GM18507 (cell line): Measurements from ENCODE around the gene ELMO1.

ENCODE experiments used
- DNase-seq: peaks from one replicate; pipeline ENCODE4 v3.0.0; 2011; ENCODE audit warnings: low read depth; ENCODE audit not compliant: insufficient read length; ENCODE audit errors: extremely low spot score
- FAIRE-seq: peaks from 2 replicates; lab custom pipeline; 2011; peaks lifted over from hg19 to GRCh38; lab: Jason Lieb, UNC

The ELMO1 gene

GRCh38 chr7:36904802-36905201 is 543.9 kb downstream of the ELMO1 start:
- FAIRE-seq (no peak), DNase-seq (no peak)

GRCh38 chr7:36904101-36904500 is 544.6 kb downstream of the ELMO1 start:
- no peak for DNase-seq
- FAIRE-seq: no peak

- FAIRE-seq (no peak), DNase-seq (no peak)
These were observed 547.5 kb downstream of the ELMO1 start for GRCh38 chr7:36900988-36901710.

- DNase-seq (no peak), FAIRE-seq (no peak)
These were observed 550.5 kb downstream of the ELMO1 start for GRCh38 chr7:36898186-36898585.

GRCh38 chr7:36896956-36897590 is 551.6 kb downstream of the ELMO1 start:
- DNase-seq (no peak), FAIRE-seq (no peak)

- no peak for FAIRE-seq
These were observed 552.2 kb downstream of the ELMO1 start for GRCh38 chr7:36896418-36896817.

GRCh38 chr7:36895192-36895591 is 553.5 kb downstream of the ELMO1 start:
- FAIRE-seq: no peak
- DNase-seq: no peak

More at GRCh38 chr7:36896418-36896817, 552.2 kb downstream of the ELMO1 start:
- no peak for DNase-seq

GRCh38 chr7:36894190-36894589 is 554.5 kb downstream of the ELMO1 start:
- FAIRE-seq (no peak), DNase-seq (no peak)

GRCh38 chr7:36889182-36889581 is 559.5 kb downstream of the ELMO1 start:
- no peak for DNase-seq
- FAIRE-seq: no peak

GRCh38 chr7:36887969-36888368 is 560.7 kb downstream of the ELMO1 start:
- no peak for DNase-seq
- no peak for FAIRE-seq

GRCh38 chr7:36887233-36887632 is 561.4 kb downstream of the ELMO1 start:
- FAIRE-seq (no peak), DNase-seq (no peak)

- DNase-seq (no peak), FAIRE-seq (no peak)
These were observed 563.8 kb downstream of the ELMO1 start for GRCh38 chr7:36884910-36885309.

GRCh38 chr7:36884351-36884750 is 564.3 kb downstream of the ELMO1 start:
- no peak for FAIRE-seq

GRCh38 chr7:36881233-36881874 is 567.3 kb downstream of the ELMO1 start:
- FAIRE-seq (no peak), DNase-seq (no peak)

More at GRCh38 chr7:36884351-36884750, 564.3 kb downstream of the ELMO1 start:
- no peak for DNase-seq

- DNase-seq: no peak
- no peak for FAIRE-seq
These were observed 568.6 kb downstream of the ELMO1 start for GRCh38 chr7:36880108-36880507.

- DNase-seq (no peak), FAIRE-seq (no peak)
These were observed 569.6 kb downstream of the ELMO1 start for GRCh38 chr7:36879021-36879420.

GRCh38 chr7:36878288-36878687 is 570.4 kb downstream of the ELMO1 start:
- no peak for DNase-seq
- no peak for FAIRE-seq

GRCh38 chr7:36875794-36876193 is 572.9 kb downstream of the ELMO1 start:
- FAIRE-seq: no peak
- DNase-seq: no peak

- no peak for FAIRE-seq
These were observed 574.6 kb downstream of the ELMO1 start for GRCh38 chr7:36874041-36874440.

GRCh38 chr7:36871863-36872262 is 576.8 kb downstream of the ELMO1 start:
- FAIRE-seq: no peak

More at GRCh38 chr7:36874041-36874440, 574.6 kb downstream of the ELMO1 start:
- DNase-seq: no peak

GRCh38 chr7:36871355-36871738 is 577.3 kb downstream of the ELMO1 start:
- FAIRE-seq (no peak), DNase-seq (no peak)

More at GRCh38 chr7:36871863-36872262, 576.8 kb downstream of the ELMO1 start:
- no peak for DNase-seq
